ENCODE measurements around the gene KLHL26. TPM values are rescaled to one million over a fixed set of nuclear protein-coding genes. Genes with fewer than 3 reads are reported as not detected.

The KLHL26 gene
- total RNA-seq, 1 donor from 2014 or later = 12.0 TPM

GRCh38 chr19:18698321-18699167, 61.7 kb downstream of the KLHL26 start:
- Mint-ChIP-seq H3K4me3 (ENCODE audit: unreplicated experiment) (no peak overlapping the region), H3K9me3 (ENCODE audit: unreplicated experiment) (peaks cover 1% of the 10 kb centered on the region), H3K36me3 (ENCODE audit: unreplicated experiment) (no peaks in the 10 kb centered on the region), H3K27me3 (ENCODE audit: unreplicated experiment) (peaks cover 9% of the 10 kb centered on the region), H3K4me1 (ENCODE audit: low read depth, unreplicated experiment) (peaks cover 12% of the 10 kb centered on the region), H3K27ac (ENCODE audit: unreplicated experiment) (no peak overlapping the region)
- no peak for DNase-seq
- no peak for TF ChIP-seq CTCF (IDR thresholded peaks at IDR 0.05; ENCODE audit: partially characterized antibody, unreplicated experiment)

DNA sequence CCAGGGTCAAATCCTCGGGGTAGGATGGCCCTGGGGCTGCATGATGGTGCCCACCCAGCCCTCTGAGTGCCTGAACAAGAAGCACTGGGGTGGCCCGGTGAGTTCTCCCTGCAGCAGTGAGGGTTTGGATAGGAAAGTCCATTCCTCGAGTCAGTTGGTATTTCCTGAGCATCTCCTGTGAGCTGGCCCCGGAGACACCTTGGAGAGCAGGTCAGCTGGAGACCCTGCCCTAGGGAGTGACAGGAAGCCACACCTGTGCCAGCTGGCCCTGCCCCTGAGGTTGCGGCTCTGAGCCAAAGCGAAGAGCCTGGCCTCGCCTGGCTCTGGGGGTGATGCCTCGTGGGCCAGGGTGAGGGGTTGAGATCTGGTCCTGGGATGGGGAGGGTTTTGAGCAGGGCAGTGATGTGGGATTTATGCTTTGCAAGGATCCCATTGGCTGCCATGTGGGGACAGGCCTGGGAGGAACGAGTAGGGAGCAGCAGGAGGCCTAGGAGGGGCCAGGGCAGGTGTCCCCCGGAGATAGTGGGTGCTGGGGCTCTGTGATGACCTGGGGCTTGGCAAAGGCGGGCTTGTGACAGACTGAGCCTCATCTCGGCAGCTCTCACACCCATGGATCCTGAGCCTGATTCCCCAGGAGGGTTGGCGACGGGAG, 62.7 kb downstream of the KLHL26 start:
- TF ChIP-seq CTCF (IDR thresholded peaks at IDR 0.05; ENCODE audit: partially characterized antibody, unreplicated experiment) = no peak
- DNase-seq = no peak
- Mint-ChIP-seq H3K9me3 (ENCODE audit: unreplicated experiment) (peaks cover 1% of the 10 kb centered on the region), H3K4me3 (ENCODE audit: unreplicated experiment) (no peak overlapping the region), H3K27me3 (ENCODE audit: unreplicated experiment) (peaks cover 9% of the 10 kb centered on the region), H3K4me1 (ENCODE audit: low read depth, unreplicated experiment) (peaks cover 12% of the 10 kb centered on the region), H3K36me3 (ENCODE audit: unreplicated experiment) (no peaks in the 10 kb centered on the region), H3K27ac (ENCODE audit: unreplicated experiment) (peak overlapping the region; percentile 52)

- no peak for TF ChIP-seq CTCF (IDR thresholded peaks at IDR 0.05; ENCODE audit: partially characterized antibody, unreplicated experiment)
Observed at GRCh38 chr19:18700501-18701249, 63.8 kb downstream of the KLHL26 start.

DNA sequence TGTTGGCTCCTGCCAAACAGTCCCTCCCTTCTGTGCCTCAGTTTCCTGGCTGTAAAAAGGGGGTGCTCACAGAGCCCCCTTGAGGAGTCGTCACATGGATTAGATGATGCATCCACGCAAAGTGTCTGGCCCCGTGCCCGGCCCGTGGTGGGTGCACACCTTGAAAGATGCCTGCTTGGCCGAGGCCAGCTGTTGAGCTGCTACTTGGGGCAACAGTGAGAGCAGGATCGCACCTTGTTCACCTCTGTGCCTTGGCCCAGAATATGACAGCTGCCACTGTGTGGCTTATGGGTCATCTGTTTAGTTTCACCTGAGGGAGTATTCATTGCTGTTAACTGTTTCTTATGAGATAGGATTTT, 64.4 kb downstream of the KLHL26 start:
- peak overlapping the region; percentile 55 for H3K4me3 Mint-ChIP-seq (ENCODE audit: unreplicated experiment)

More at GRCh38 chr19:18700501-18701249, 63.8 kb downstream of the KLHL26 start:
- H3K27ac Mint-ChIP-seq (ENCODE audit: unreplicated experiment) = peak overlapping the region; percentile 70
- no peaks in the 10 kb centered on the region for H3K36me3 Mint-ChIP-seq (ENCODE audit: unreplicated experiment)
- DNase-seq = peak; percentile 77
- peaks cover 15% of the 10 kb centered on the region for H3K4me1 Mint-ChIP-seq (ENCODE audit: low read depth, unreplicated experiment)
- peak overlapping the region; percentile 59 for H3K4me3 Mint-ChIP-seq (ENCODE audit: unreplicated experiment)
- peaks cover 6% of the 10 kb centered on the region for H3K27me3 Mint-ChIP-seq (ENCODE audit: unreplicated experiment)
- H3K9me3 Mint-ChIP-seq (ENCODE audit: unreplicated experiment) = peaks cover 1% of the 10 kb centered on the region

More for the DNA sequence above, 64.4 kb downstream of the KLHL26 start:
- peaks cover 1% of the 10 kb centered on the region for H3K9me3 Mint-ChIP-seq (ENCODE audit: unreplicated experiment)
- peaks cover 7% of the 10 kb centered on the region for H3K27me3 Mint-ChIP-seq (ENCODE audit: unreplicated experiment)
- DNase-seq = no peak
- peak overlapping the region; percentile 15 for H3K27ac Mint-ChIP-seq (ENCODE audit: unreplicated experiment)
- TF ChIP-seq CTCF (IDR thresholded peaks at IDR 0.05; ENCODE audit: partially characterized antibody, unreplicated experiment) = no peak
- H3K4me1 Mint-ChIP-seq (ENCODE audit: low read depth, unreplicated experiment) = peaks cover 15% of the 10 kb centered on the region
- no peaks in the 10 kb centered on the region for H3K36me3 Mint-ChIP-seq (ENCODE audit: unreplicated experiment)
